HG02884 (cell line): Measurements from ENCODE around the gene COL27A1.

Experiments
- ATAC-seq: cut with Tn5 transposase; IDR thresholded peaks from one replicate; pipeline ENCODE4 v1.9.1; 2021; ENCODE audit warnings: mild to moderate bottlenecking, moderate library complexity; ENCODE audit not compliant: unreplicated experiment

The COL27A1 gene

DNA sequence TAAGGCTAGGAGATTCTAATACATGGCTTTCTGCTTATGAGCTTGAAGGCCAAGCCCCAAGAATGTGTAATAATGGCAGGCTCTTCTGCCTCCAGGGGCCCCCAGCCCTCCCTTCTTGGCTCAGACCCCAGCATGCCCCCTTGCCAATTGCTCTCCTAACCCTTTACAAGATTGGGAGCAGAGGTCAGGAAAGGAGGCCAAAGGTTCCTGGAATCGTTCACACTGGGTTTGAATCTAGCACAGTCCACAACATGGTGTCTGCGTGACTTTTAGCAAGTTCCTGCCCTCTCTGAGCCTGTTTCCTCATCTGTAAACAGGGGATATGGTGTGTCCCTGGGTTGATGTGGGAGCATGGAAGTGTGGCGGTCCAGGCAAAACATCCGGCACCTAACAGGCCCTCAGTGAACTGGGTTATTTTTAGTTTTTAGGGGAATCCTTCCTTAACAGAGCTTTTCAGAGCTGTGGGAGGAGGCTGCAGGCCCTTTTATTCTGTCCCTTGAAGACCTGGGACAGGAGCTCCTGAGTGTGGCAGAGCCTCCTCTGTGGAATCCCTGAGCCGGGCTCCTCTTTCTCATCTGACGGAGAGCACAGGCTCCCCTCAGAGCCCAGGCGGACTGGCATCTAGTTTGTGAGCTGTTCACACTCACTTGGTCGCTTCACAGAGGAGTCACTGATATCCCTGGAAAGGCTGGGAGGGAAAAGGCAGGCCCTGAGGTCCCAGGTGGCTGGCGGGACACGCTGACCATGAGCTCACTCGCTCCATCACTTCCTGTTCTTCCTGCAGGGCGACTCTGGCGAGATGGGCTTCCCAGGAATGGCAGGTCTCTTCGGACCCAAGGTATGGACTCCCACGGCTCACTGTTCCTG lies 144.2 kb downstream of the COL27A1 start:
- no peak for ATAC-seq

DNA sequence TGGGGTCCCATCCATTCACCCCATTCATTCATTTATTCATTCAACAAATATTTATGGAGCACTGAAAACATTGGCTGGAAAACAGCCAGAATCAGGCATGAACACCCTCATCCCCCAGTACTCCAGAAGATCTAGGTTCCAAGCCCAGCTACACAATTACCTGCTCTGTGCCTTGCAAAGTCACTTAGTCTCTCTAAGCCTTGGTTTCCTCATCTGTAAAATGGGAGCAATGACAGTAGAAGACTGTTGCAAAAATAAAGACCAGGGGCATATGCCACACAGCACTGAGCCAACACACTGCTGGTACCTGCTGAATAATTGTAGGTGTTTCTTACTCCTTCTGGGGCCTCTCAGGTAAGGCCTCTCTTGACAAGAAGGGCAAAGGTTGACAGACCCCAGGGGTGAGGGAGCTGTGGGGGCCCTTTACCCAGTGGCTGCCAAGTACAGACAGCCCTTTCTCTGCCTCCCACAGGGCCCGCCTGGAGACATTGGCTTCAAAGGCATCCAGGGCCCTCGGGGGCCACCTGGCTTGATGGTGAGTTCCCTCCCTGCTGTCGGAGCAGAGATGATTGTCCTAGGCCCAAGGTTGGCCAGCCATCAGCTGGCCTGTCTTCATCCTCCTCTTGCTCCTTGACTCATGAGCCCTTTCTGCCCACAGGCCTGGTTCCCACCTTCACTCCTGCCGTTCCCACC lies 145.0 kb downstream of the COL27A1 start:
- ATAC-seq = no peak

DNA sequence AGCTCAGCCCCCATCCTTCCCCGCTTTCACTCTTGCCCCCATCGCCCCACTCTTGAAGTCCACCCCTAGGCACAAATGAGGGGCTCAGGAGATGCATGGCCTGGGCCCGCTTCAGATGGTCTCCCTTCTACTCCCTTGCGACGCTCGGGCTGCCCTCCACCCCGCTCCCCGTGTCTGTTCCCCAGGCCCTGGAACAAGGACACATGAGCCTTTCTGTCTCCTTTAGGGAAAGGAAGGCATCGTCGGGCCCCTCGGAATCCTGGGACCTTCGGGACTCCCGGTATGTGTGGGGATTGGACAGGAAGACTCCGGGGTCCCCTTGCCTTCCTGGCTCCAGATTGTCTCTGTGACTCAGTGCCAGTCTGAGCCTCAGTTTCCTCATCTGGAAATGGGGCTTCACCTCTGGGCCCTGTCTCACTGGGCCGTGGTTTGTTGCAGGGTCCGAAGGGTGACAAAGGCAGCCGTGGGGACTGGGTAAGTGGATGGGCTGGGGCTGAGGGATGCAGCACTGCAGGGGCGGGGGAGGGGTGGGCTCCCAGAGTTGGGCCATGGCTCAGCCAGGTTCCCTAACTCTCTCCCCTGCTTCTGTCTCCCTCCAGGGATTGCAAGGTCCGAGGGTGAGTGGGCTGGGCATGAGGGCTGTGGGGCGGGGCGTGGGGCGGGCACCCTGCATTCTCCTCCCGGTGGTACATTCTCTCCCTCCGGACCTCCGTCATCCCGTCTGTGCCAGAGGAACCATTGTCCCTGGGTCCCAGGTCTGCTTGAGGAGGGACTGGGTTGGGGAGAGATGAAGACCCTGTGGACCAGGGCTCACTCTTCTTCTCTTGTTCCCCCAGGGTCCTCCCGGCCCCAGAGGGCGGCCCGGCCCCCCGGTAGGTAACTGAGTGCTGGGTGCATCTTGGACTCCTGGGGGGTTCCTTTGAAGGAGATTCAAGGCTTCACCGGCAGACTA lies 145.8 kb downstream of the COL27A1 start:
- no peak for ATAC-seq

- no peak for ATAC-seq
These were observed 146.6 kb downstream of the COL27A1 start for GRCh38 chr9:114301798-114302565.

GRCh38 chr9:114302727-114303126 lies 147.4 kb downstream of the COL27A1 start:
- ATAC-seq = no peak

GRCh38 chr9:114303571-114303970 lies 148.2 kb downstream of the COL27A1 start:
- no peak for ATAC-seq

DNA sequence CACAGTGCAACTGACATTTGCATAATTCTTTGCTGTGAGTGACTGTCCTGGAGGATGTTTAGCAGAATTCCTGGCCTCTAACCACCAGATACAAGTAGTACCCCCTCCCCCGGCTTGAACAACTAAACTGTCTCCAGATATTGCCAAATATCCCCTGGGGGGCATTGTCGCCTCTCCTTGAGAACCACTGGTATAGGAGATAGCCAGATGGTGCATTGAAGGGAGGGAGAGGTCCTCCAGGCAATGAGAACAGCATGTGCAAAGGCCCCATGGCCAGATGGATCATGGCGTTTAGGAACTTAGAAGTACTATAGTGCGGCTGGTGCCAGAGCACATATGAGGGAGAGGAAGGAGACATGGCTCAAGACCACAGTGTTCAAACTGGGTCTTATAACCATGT lies 148.6 kb downstream of the COL27A1 start:
- ATAC-seq = no peak

DNA sequence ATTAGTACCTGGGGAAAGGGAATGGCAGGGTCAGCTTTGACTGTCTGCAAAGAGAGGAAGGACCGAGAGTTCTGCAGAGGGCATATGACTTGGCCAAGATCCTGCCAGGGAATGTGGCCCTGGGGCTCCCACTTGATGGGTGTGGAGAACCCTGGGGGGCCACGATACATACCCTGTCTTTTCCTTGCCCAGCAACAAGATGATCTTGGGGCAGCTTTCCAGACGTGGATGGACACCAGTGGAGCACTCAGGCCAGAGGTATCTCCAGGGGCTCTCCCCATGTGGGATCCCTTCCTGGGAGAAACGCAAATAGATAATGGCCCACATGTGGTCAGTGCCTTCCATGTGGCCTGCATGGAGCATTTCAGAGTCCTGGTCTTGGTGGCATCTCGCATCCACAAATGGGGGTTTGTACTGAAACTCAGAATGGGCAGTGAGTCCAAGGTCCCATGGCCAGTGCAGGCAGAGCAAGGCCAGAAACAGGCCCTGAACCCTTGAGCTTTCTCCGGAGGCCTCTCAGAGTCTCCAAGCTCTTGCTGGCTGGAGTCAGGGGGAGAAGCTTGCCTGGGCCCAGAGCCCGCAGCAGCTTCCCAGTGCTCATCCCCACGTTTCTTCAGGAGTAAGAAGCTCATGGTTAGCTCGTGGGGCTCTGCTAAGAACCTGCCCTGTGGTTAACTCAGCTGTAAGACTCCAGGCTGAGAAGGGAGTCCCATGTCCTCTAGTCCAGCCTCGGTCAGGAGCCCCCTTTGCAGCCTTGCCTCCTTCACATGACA lies 149.3 kb downstream of the COL27A1 start:
- no peak for ATAC-seq

- ATAC-seq = no peak
These were observed 152.5 kb downstream of the COL27A1 start for GRCh38 chr9:114307899-114308267.

DNA sequence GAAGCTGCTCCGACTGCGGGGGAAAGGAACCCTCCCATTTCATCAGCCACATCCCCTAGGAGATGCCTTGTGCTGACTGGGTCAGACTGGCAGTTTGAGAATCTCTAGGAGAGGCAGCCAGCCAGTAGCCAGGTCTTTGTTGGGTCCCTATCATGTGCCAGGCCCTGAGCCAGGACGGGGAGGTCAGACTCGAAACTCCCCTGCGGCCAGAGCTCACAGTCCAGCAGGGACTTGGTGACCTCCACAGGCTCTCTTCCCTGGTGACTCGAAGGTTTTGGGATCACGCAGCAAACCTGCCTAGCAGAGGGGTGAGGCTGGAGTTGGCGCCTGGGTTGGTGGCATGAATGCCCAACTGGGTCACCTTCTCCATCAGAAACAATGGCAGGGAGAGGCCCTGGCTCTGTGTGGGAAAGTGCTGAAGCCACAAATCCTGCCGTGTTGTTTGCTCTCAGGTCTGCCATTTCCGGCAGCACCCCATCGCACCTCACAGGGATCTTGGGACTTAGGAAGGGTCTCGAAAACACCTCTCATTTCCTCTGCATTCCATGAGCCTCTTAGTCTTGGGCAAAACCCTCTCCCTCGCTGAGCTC lies 153.1 kb downstream of the COL27A1 start:
- no peak for ATAC-seq

DNA sequence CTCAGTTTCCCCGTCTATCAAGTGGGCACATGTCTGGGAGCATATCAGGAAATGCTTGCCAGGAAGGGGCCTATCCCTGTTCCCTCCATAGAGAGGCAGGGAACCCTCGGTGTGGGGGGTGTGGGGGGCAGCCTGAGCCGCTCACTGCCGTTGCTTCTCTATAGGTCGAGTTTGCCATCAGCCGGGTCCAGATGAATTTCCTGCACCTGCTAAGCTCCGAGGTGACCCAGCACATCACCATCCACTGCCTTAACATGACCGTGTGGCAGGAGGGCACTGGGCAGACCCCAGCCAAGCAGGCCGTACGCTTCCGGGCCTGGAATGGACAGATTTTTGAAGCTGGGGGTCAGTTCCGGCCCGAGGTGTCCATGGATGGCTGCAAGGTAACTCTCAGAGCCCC lies 153.8 kb downstream of the COL27A1 start:
- no peak for ATAC-seq

DNA sequence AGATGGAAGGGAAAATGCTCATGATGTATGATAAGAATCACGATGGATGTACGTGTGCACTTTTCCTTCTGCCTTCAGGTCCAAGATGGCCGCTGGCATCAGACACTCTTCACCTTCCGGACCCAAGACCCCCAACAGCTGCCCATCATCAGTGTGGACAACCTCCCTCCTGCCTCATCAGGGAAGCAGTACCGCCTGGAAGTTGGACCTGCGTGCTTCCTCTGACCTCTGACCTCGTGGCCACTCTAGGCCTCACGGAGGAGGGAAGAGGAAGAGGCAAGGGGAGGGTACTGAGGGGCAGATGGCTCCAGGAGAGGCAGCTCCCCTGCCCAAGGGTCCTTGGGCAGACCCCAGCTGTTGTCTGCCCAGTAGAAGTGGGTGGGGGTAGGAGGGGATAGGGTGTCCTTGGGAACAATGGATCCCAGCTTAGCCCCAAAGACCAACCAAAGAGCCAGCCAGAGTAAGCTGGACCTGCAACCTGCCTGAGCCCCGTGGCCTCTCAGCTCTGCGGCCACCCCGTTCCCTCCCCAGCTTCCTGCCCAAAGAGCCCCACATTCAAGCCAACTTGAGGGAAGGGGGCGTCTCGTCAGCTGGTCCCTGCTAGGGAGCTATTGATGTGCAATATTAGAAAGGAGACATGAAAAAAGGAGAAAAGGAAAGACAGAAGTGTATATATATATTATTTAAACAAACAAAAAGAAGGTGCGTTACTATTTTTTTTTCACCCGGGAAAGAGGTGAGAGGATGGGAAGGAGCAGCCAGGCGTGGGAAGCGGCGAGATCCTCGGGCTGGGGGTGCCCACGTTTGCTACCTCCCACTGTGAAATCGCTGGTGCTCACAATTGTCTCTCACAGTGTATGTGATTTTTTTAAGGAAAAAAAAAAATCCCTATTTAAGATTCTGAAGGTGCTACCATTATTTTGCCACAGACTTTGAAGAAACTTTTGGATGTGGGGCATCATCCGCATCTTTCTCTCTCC lies 155.4 kb downstream of the COL27A1 start:
- no peak for ATAC-seq

GRCh38 chr9:114311571-114312512 lies 156.5 kb downstream of the COL27A1 start:
- ATAC-seq = no peak

- no peak for ATAC-seq
These were observed 157.2 kb downstream of the COL27A1 start for GRCh38 chr9:114312513-114312875.

DNA sequence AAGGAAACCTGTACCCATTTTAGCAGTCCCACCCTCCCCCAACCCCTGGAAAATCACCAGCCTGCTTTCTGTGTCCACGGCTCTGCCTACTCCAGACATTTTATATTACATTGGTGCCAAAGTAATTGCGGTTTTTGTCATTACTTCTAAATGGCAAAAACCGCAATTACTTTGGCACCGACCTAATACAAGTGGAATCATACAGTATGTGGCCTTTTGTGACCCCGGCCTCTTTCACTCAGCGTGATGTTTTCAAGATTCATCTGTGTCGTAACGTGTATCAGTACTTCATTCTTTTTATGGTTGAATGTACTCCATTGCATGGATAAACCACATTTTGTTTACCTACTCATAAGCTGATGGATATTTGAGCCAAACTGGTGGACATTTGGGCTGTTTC lies 157.8 kb downstream of the COL27A1 start:
- no peak for ATAC-seq

DNA sequence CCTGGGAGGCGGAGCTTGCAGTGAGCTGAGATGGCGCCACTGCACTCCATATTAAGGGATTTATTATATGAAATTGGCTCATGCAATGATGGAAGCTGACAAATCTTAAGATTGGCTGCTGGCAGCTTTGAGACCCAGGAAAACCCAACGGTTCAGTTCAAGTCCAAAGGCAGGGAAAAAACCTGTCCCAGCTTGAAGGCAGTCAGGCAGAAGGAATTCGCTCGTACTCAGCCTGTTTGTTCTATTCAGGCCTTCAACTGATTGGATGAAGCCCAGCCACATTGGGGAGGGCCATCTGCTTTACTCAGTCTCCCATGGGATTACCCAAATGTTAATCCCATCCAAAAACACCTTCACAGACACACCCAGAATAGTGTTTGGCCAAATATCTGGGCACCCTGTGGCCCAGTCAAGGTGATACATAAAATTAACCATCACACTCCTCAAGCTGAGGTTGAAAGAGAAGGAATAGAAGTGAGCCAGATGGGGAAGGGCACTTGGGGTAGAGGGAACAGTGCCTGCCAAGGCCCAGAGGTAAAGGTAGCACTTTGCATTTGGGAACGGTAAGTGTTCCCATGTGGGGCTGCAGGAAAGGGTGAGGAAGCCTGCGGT lies 159.0 kb downstream of the COL27A1 start:
- no peak for ATAC-seq
